GM21526 (cell line): Measurements from ENCODE around the gene AGMO.

ENCODE experiments used
- ATAC-seq: cut with Tn5 transposase; IDR thresholded peaks from one replicate; pipeline ENCODE4 v1.9.1; 2021; ENCODE audit warnings: moderate library complexity; ENCODE audit not compliant: unreplicated experiment, low FRiP score

AGMO gene

DNA sequence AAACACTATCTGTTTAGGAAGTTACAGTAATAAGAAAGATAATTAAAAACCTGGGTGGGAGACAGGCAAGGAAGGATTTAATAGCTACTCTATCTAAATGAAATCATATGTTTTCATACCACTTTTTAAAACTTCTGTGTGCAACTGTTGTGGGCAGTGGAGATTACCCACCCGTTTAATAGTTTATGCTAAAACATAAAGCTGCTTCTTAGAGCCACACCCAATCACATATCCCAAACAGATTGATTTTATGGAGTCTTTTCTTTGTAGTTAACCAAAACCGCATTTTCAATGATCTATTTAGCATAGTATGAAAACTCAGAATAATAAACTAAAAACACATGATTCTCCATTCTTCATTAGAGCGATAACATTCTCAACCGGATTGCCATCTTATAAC lies 304.1 kb downstream of the AGMO start:
- ATAC-seq: no peak

DNA sequence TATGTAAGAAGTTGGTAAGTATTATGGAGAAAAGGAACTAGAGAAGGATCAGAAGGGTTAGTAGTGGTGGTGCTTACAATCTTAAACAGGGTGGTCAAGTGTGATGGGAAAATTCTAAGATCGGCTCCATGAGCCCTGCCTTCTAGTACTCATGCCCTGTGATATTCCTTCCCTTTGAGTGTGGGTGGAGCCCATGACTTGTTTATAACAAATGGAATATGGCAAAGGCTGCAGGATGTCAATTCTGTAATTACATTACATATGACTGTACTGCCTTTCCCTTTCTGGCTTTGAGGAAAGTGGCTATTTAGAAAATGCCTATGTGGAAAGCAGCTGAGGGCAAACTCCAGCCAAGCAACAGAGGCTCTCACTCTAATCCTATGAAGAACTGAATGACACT lies 309.6 kb downstream of the AGMO start:
- ATAC-seq: no peak

DNA sequence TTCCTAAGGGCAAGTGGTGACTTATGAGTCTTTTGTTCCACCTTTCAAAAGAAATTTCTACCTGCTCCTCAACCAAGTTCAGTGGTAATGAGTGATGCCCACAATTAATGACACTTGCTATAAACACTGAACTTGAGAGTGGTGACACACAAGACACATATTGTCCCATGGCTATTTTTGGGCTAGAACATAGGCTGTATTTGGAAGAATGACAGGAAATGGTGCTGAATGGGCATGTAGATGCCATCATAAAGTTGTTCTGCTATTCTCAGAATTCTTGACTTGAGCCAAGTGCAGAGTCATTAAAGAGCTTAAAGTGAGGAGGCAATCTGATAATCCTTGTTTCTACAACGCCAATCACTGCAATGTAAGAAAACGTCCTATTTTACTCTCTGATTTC lies 313.3 kb downstream of the AGMO start:
- ATAC-seq: no peak

DNA sequence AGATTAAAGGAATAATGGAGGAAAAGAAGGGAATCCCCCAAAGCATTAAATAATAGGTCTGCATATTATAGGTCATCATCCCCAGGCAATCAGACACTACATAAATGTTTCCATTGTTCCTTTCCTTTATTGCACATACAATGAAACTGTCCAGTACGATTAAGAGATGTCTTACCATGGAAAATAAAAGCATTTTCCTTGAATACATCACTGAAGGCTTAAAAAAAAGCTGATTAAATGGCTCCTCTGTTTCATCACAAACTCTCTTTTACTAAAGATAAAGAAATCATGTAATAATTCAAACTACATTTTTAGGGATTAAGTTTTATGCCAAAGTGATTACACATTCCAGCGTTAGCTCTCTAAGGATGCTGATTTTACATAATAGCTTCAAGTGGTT lies 316.0 kb downstream of the AGMO start:
- ATAC-seq: no peak

DNA sequence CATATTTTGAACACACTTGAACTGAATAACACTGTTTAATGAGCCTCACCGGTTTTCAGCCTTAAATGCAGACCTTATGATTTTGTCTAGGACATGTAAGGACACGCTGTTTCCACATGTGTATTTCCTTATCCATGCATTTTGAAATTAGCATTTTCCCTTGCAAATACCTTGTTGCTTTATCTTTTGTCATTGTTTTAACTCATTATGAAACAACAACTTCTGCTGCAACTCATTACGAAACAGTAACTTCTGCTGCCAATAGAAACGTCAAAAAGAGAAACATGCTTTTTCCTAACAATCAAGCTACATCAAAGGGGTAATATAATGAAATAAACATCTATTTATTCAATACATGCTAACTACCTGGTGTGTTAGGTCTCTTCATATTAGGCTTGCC lies 322.0 kb downstream of the AGMO start:
- ATAC-seq: no peak

DNA sequence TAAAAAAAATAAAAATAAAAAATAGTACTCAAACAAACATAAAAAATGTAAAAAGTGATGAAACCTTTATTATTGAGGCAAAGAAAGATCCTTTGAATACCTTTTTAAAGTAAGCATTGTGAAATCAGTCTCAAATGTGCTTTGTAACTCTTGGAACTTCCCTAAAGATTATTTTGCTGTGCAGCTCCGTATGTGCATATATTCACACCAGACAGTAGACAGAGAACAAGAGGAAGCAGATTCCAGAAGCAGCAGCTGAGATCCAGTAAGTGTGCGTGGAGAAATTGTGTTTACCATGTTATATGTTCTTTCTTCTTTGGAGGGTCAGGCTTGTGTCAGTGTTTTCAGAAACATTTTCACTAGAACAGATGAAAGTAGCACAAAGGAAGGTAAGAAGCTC lies 324.9 kb downstream of the AGMO start:
- no peak for ATAC-seq

DNA sequence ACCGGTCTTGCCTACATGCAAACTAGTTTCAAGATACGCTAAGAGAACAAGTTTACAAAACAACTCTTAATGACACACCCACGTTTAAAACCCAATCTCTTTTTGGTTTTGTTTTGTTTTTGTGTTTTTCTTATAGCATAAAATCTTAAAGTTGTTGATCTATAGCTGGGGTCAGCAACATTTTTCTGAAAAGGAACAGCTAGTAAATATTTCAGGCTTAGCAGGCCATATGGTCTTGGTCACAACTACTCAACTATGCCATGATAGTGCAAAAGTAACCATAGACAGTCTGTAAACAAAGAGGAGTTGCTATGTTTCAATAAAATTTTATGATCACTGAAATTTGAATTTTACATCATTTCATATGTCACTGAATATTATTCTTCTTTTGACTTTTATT lies 327.4 kb downstream of the AGMO start:
- no peak for ATAC-seq

DNA sequence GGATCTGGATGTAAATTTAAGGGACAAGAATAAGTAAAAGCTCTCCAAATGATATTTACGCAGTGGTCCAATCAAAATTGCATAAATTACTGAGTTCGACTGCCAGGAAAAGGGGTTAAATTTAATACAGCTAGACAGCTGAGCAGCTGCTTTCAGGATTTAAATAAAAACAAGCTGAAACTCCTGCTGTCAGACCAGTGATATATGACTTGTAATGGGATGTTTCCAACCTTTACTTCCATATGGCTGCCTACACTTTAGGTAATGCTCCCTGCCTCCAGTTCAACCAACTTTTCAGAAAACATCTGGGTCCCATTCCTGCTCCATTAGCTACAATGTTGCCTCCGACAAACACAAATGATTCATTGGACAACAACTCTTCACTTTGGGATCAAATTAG lies 333.0 kb downstream of the AGMO start:
- no peak for ATAC-seq

DNA sequence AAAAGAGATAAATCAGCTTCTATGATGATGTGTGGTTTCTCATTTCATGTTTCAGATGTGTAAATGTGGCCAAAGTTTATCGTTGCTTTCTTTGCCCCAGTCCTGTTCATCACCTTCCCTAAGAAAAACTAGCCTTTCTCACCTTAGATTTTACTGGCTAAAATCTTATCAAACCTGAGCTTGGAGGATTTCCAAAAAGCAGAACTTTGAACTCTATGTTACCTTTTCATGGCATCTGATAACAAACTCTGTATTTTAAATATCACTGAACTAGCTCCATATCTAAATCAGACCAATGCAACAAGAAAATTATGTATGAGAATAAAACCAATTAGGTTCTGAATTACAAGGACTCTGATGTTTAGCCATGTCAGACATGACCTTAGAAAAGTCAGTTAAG lies 335.8 kb downstream of the AGMO start:
- no peak for ATAC-seq

DNA sequence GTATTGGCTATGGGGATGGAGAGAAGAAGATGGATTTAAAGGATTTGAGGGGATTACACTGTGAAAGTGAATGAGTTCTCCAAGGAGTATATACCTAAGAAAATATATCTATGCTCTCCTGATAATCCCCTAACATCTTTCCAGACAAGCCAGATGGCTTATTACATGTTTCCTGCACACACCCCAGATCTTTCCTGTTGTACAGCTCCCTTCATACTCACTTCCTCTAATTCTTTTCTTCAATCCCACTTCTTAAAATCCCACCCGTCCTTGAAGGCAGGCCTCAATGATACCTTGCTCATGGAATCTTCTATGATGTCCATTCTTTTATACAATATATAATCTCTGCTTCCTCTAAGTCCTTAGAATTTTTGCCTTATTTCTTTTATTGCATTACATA lies 342.1 kb downstream of the AGMO start:
- no peak for ATAC-seq

DNA sequence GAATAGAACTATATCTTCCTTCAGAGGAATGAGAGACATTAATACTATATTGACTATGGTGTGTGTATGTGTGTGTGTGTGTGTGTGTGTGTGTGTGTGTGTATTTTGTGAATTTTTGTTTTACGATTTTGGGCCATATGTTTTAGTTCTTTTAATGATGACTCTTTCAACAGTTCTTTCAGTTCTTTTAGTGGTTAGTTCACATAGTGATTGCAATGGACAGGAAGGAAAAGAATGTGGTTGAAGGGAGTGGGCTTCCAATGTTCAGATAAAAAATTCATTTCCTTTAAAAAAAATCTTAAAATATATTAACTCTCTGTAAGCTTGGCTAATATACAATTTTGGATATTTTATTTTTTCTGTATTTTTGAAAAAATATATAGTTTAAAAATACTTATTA lies 343.6 kb downstream of the AGMO start:
- no peak for ATAC-seq

DNA sequence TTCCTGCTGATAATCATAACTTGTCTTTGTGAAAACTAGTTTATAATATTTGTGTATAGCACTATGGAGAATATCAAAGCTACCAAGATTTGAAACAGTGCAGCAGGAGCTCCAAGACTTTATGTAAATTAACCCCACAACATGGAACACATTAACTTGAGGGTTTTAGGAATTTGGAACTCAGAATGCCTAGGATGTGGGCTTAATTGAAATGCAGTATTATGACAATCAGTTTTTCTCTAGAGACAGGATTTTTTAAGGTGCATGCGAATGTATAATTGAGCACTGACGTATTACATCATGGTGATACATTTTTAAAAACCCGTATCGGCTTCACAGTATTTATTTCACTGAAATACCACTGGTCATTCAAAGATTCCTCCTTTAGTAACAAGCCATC lies 346.2 kb downstream of the AGMO start:
- ATAC-seq: no peak

DNA sequence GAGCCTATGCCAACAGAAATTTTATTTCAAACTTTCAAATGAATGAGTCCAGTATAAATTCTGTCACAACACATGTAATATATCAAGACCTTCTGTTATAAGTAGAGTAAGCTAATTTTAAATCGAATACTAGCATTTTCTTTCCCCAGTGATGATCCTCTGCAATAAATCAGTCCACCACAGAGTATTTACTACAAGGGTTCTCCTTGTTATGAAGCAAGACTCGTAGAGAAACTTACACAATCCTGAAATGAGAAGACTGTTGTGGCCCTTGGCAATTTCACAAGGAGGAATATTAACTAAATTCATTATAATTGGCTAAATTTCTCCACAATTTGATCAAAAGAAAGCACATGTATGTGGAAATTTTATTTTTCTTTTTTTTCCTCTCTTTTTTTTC lies 346.8 kb downstream of the AGMO start:
- ATAC-seq: no peak

DNA sequence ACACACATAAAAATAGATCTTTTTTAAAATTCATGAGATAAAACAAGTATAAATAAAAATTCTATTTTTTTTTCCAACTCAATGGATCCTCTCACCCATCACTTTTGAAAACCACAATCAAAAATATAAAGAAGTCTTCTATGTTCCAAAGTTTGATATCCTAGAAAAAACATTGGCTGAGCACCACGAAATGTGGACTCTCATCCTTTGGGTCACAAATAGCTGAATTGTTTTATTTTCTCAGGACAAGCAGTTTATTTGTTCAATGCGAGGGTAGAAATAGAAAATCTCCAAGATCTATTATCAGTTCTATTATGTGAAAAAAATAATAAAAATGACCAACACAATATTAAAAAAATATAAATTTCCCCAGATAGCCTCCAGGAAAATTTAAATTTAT lies 348.7 kb downstream of the AGMO start:
- no peak for ATAC-seq

DNA sequence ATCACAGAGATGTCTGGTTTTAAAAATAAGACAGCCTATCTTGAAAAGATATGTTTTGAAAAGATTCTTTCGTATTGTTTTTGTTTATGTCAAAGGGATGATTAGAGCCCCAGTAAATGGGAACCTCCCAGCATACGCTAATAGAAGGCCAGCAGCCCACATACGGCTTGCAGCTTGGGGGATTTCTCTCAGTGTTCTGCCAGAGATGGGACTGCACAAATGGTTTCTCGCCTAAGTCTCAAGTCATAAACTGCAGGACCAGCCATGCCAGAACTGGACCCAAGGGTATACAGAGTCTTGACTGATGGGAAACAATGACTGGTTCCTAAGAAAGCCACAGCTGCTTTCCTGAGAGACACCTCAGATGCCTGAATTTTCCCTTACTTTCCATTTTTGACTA lies 352.4 kb downstream of the AGMO start:
- ATAC-seq: no peak

DNA sequence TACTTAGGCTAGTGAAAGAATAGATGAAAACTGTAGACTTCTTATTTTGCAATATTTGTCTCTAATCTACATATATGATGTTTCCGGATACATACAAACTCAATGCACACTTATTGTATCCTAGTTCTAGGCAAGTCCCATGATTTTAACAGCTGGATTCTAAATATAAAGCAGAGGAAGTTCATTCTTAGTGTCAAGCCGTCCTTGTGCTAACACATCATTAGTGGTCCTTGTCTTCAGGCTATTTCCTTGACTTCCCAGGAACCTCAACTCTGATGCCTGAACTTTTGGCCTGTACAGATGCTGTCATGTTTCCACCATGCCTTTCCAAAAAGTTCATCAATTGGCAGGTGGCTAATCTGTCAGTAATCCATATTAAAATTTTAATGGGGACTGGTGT lies 357.4 kb downstream of the AGMO start:
- no peak for ATAC-seq

DNA sequence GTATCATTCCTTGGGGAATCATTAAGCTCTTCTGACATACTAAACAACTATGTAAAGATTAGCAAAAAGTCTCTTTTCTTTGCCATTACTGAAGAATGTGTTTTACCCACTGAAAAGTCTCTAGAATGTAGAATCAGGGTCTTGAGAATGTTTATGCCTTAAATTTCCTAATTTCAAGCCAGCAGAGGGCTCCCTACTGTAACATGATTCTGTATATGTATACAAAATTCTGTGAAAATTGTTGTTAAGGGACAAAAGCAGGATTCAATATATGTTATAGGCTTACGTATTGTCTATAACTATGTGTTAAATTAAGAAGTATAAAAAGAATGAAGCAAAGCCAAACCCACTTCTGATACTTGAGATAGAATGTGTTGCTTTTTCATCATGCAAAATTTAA lies 362.3 kb downstream of the AGMO start:
- no peak for ATAC-seq

DNA sequence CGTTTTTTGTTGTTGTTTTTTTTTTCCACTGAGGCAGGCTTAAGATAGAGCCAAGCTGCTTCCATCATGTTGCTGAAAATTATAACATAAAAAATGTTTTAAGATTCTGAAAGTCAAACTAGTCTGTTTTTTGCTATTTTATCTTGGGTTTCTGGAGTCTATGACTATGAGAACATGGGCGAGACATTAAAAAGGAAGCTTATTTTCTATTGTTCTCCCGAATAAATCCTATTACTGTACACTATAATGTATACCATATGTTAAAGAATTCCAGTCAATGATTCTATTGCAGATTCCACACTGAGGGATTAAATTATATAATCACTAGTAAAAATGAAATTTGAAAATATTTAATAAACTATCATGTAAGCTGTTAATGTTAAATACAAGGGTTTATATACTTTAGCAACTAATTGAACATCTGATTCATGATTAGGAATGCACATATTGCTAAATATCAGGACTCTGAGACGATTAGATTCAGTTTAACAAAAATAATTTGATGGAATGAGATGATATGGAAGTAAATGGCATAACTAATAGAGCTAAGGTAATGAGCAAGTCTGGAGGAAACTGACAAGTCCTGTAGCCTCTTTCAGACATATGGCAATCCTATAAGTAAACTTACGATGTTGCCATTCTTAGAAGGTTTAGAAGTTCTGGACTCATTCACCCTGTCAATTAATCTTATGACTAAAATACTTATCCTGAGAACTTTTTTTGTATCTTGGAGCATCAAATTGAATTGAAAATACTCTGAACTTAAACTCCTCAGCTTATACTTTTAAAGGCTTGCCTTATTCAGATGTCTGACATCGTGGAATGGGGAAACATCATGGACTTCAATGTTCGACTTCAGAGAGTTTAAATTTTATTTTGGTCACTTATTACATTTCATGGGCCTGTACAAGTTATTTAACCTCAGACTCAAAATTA lies 364.5 kb downstream of the AGMO start:
- no peak for ATAC-seq

DNA sequence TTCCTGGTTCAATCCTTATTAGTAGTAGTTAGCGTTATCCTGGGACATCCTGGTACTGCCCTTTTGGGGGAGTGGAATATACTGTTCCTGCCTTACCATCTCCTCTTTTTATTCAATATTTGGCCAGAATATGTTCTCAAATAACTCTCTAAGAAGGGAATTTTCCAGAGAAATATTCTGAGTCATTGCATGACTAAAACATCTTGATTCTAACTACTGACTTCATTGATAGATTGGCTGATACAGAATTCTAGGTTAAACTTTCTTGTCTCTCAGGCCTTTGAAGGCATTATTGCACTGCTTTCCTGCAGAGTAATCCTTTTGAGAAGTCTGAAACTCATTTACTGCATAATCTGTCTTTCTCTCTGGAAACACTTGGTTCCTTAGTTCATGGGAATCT lies 383.8 kb downstream of the AGMO start:
- no peak for ATAC-seq

DNA sequence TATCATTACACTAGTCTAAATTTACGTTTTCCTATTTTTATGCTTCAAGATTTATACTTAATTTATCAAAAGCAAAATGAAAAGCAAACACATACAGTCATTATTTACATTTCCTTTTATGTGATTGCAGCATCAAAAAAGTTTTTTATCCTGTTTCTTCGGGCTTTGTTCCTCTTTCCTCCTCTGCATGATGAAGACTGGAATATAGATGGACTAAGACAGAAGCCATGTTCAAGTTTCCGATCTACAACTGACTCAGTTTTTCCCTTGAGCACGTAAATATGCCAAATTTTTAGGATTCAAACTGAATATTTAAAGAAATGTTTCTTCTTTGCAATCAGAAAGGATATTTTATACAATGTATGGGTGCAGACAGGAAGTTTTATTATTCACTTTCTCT lies 385.7 kb downstream of the AGMO start:
- ATAC-seq: no peak

DNA sequence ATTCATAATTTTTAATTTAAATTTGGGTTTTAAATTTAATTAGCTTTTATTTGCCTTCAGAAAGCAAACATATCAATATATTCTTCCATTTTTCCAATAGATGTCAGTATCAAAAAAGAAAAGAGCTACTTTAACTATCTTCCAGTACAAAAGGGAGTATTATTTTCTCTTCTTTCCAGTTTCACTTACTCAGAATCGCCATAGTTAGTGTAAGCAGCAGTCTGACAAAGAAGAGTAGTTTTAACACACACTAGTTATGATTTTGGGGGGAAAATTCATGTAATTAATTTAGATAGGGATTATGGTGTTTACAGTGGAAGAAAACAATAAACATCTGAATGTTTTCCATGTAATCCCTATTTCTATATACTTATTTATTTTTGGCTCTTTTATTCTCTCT lies 386.7 kb downstream of the AGMO start:
- no peak for ATAC-seq

DNA sequence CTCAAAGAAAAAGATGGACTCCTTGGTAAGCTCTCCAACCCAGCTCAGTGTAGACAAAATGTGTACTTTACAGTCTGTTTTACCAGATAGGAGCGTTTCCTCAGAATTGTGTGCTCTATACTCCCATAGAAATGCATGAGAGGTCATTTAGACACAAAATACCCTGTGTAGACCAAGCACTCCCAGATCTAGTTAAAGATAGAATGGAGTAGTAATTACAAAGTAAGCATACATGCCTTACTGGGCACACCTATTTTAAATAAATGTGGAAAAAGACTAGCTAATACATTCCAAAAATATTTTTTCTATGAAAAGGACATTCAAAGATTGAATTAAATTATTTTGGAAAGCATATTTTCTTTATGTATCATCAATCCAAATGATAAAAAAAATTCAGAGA lies 387.3 kb downstream of the AGMO start:
- no peak for ATAC-seq

DNA sequence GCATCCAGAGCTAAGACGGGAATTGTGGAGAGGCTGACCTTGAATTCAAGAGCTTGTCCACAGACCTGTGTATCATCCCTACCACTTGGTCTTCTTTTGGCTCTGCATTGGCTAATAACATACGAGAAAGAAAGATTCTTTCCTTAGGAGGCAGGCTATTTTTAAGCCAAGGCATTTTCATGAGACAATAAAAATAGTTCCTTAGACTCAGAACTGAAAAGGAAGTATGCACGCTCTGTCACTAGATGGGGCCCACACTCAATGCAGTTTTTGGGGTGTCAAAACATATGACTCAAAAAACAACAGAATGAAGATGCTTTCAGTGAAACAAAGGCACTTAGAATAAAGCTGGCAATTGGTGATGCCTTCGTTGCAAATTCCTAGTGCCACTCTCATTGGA lies 393.3 kb downstream of the AGMO start:
- no peak for ATAC-seq
